Prostate gland (tissue), 2 donors: ENCODE measurements around the gene MARK3. TPM values are rescaled to one million over a fixed set of nuclear protein-coding genes. Genes with fewer than 3 reads are reported as not detected.

ENCODE experiments used
- DNase-seq: peaks from one replicate; pipeline ENCODE4 v3.0.0-alpha.2; 2019; ENCODE audit warnings: low spot score
- H3K27ac ChIP-seq, 2 donors: fragments of 200-600 bp; sonication (generic); 2 replicates each; pipeline ENCODE4 v1.5.1; 2017 to 2019
- H3K27me3 ChIP-seq: fragments of 200-600 bp; sonication (generic); replicated peaks from 2 replicates; pipeline ENCODE4 v1.5.1; 2019; ENCODE audit not compliant: insufficient read depth
- H3K36me3 ChIP-seq, 2 donors: fragments of 200-600 bp; sonication (generic); 1 replicate in 1 of 2; 2 replicates in 1 of 2; pipeline versions ENCODE4 v1.5.1 to v1.8.1; 2017 to 2019
- H3K4me1 ChIP-seq: fragments of 200-600 bp; sonication (generic); replicated peaks from 2 replicates; pipeline ENCODE4 v1.5.1; 2019
- H3K4me3 ChIP-seq, 2 donors: fragments of 200-600 bp; sonication (generic); 2 replicates each; pipeline ENCODE4 v1.5.1; 2017 to 2019
- H3K9me3 ChIP-seq: fragments of 200-600 bp; sonication (generic); 2 replicates; pipeline ENCODE4 v1.5.1; 2017
- POLR2A ChIP-seq: fragments of 450-650 bp; IDR thresholded peaks from one replicate; pipeline ENCODE4 v1.6.1; 2016; ENCODE audit warnings: antibody characterized with exemption, mild to moderate bottlenecking
- POLR2AphosphoS5 ChIP-seq: sonication (generic); formaldehyde crosslinking; IDR thresholded peaks from one replicate; pipeline ENCODE4 v1.6.1; 2017; ENCODE audit warnings: antibody characterized with exemption
- WGBS: methylation state at CpG from one replicate; pipeline ENCODE4 v1.1.5; 2018; 5-methylcytosine and 5-hydroxymethylcytosine counted together
- intact Hi-C: fragments of 100-400 bp; cut with DNase I; formaldehyde crosslinking; loops from one replicate; pipeline ENCODE4 v1.14.2; 2022
- total RNA-seq, 2 donors: library from RNA; depleted of rRNA; stranded (reverse); fragments of >200 nt; gene quantifications; one replicate each; pipeline ENCODE4 v1.1.0, GENCODE V29; 2016
- TF ChIP-seq, protein P1 (sequence below), 4 experiments: fragments of 200-600 bp in 2 of 4; fragments of 450-650 bp in 2 of 4; sonication (generic) in 2 of 4; IDR thresholded peaks; 1 replicate in 3 of 4; 2 replicates in 1 of 4; pipeline ENCODE4 v1.5.1; 2016 to 2019; ENCODE audit warnings: antibody characterized with exemption in 4 of 4, mild to moderate bottlenecking in 2 of 4, moderate library complexity in 2 of 4

Gene MARK3
- total RNA-seq, 2 donors from 2014 or later, result 51.5 to 115 TPM

DNA sequence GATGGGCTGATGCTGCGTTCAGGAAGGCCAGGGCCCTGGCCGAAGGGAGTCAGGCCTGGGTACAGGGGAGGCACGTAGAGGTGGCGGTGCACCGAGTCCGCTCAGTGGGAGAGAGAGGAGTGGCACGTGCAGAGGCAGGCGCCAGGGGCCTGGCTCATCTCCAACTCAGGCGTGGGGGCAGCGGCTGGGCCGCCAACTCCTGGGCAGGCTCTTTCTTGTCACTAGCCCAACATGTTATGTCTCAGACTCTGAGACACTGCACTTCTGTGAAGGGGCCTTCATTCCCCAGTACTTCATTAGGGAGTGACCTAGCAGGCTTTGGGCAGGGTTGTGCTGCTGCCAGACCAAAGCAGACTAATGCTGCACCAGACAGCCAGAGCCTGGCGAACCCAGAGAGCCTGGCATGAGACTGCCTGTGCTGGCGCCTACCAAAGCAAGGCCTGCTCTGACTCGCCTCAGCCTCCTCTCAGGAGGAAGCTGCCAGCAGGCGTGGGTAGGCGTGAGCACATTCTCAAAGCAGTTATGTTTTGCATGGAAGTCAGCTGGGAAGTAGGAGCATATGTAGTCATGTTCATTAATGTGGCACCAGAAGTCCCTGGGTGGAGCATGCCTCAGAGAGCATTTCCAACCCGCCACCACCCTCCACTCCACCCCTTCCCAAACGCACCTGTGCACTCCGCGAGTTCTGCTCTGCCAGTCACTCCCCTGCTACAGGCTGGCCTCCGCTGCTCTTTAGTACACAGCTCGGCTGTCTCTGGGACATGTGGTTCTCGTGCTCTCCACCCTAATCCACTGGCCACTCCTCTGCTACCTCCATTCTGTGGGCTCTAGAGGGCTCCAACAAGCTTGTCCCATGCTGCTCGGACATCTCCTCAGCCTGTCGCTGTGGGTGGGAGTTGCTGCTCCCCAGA is 127.7 kb downstream of the MARK3 start:
- Histone ChIP-seq H3K27me3 (no peaks in the 10 kb centered on the region), H3K4me1 (peaks cover 11% of the 10 kb centered on the region), H3K4me3 (no peak overlapping the region), H3K9me3 (no peaks in the 10 kb centered on the region), H3K27ac (peak overlapping the region; percentile 67 to 81), H3K36me3 (no peaks in the 10 kb centered on the region)
- peak; percentile 81 for TF ChIP-seq POLR2AphosphoS5
- TF ChIP-seq, protein P1, sequence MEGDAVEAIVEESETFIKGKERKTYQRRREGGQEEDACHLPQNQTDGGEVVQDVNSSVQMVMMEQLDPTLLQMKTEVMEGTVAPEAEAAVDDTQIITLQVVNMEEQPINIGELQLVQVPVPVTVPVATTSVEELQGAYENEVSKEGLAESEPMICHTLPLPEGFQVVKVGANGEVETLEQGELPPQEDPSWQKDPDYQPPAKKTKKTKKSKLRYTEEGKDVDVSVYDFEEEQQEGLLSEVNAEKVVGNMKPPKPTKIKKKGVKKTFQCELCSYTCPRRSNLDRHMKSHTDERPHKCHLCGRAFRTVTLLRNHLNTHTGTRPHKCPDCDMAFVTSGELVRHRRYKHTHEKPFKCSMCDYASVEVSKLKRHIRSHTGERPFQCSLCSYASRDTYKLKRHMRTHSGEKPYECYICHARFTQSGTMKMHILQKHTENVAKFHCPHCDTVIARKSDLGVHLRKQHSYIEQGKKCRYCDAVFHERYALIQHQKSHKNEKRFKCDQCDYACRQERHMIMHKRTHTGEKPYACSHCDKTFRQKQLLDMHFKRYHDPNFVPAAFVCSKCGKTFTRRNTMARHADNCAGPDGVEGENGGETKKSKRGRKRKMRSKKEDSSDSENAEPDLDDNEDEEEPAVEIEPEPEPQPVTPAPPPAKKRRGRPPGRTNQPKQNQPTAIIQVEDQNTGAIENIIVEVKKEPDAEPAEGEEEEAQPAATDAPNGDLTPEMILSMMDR (IDR thresholded peaks at IDR 0.05), result no peak
- peak; percentile 92 for DNase-seq
- intact Hi-C loops, result no loop called here
- 24% methylated on average over 25 of the region's 25 CpGs for WGBS

DNA sequence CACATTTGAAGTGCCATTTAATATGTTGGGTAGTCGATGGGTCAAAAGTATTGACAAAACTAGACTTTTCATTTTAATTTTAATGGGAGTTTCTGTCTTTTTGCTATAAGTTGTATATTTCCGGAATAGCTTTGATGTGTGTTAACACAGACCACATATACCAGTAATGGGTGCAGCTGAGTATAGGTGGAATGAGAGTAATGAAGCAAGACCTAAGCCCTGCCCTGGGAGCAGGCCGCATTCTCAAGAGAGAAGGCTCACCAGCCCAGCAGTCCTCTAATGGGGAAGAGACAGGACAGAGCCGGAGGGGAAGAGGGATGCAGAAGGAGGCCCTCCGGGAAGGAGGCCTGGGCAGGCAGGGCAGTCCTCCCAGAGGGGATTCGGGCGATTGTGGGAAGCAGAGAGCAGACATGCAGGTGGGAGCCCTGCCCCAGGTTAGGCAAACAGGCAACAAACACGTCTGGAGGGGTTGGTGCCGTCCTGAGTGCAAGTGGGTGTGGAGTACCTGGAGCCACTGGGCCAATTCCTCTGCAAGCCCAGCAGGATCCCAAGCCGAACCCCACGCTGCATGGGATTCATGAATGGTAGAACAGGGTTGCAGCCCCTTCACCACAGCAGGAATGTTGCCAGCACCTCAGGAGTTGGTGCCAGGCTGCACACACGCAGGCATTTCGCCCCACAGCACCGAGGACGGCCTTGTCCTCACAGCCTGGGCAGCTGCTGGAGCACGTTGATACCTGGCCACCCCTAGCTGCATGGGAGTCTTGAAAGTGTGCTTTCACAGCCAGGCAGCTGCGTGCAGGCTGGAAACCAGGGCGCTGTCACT is 129.6 kb downstream of the MARK3 start:
- Histone ChIP-seq H3K9me3 (no peaks in the 10 kb centered on the region), H3K4me3 (no peak overlapping the region), H3K27ac (no peak overlapping the region), H3K27me3 (no peaks in the 10 kb centered on the region), H3K4me1 (peaks cover 24% of the 10 kb centered on the region), H3K36me3 (no peaks in the 10 kb centered on the region)
- intact Hi-C loops, result no loop called here
- TF ChIP-seq POLR2A (no peak), POLR2AphosphoS5 (no peak)
- TF ChIP-seq, protein P1 (IDR thresholded peaks at IDR 0.05), result no peak
- WGBS, result 76% methylated on average over 13 of the region's 18 CpGs
- no peak for DNase-seq

DNA sequence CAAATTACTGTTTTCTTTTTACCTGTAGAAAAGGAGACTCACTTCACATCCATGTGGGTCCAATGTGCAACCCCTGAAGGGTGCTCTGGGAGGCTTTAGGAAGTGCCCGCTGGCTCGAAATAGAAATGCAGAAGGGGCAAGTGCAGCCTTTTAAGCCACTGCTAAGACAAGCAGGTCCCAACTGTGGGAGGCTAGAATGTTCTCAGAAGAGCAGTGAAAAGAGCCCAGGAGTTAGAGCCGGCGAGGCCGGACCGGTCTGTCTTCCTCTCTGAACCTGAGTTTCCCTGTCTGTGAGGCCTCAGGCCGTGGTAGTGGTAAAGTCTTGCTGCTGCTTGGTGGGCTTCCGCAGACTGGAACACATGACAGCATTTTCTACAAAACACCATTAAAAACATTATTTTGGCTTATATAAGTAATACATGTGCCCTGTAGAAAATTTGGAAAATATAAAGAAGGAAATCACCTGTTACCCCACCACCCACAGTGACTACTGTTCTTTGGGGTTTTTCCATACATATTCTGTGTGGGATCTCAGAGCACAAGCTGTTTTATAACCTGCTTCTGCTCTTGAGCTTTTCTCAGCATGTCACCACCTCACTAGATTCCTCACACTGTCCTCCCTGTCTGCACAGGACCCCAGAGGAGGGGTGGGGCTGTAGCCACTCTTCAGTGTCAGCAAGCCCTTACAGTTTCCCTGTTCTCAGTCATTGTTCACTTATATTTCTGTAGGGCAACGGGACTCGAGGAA is 131.4 kb downstream of the MARK3 start:
- Histone ChIP-seq H3K9me3 (no peaks in the 10 kb centered on the region), H3K27ac (peak overlapping the region in 1 of 2 donors; percentile 92), H3K4me3 (no peak overlapping the region), H3K4me1 (peaks cover 27% of the 10 kb centered on the region), H3K36me3 (no peaks in the 10 kb centered on the region), H3K27me3 (no peaks in the 10 kb centered on the region)
- no peak for TF ChIP-seq POLR2A
- no peak for TF ChIP-seq POLR2AphosphoS5
- TF ChIP-seq, protein P1 (IDR thresholded peaks at IDR 0.05), result no peak
- DNase-seq, result no peak
- intact Hi-C loops, result no loop called here
- WGBS, result 70% methylated on average over 10 of the region's 10 CpGs

DNA sequence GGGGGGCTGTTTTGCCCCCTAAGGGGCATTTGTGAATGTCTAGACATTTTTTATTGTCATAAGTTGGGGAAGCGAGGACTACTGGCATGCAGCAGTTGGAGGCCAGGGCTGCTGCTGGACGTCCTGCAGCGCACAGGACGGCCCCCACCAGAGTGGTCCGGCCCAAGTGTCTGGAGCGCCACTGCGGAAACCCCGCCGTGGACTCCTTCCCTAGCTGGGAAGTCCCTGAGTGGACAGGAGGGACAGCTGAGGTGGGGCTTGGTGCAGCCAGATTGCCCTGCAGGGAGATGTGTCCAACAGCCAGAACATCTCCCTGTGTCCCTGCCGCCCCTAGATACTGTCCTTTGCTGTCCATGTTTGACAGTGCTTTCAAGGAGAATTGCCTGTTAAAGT is 132.0 kb downstream of the MARK3 start:
- DNase-seq, result no peak
- Histone ChIP-seq H3K4me3 (no peak overlapping the region), H3K4me1 (peaks cover 27% of the 10 kb centered on the region), H3K9me3 (no peaks in the 10 kb centered on the region), H3K36me3 (no peaks in the 10 kb centered on the region), H3K27ac (peak overlapping the region in 1 of 2 donors; percentile 92), H3K27me3 (no peaks in the 10 kb centered on the region)
- intact Hi-C loops, result no loop called here
- TF ChIP-seq POLR2A, result no peak
- TF ChIP-seq, protein P1 (IDR thresholded peaks at IDR 0.05), result no peak
- TF ChIP-seq POLR2AphosphoS5, result no peak
- 80% methylated on average over 10 of the region's 10 CpGs for WGBS
